Gastrocnemius medialis (tissue), 4 donors: ENCODE results near the gene HRCT1. TPM values are rescaled to one million over a fixed set of nuclear protein-coding genes. Genes with fewer than 3 reads are reported as not detected.
"Not testable (repeated sequence)": the region's sequence is repeated elsewhere in the genome, so short reads cannot be mapped to it uniquely, and the experiment has no call there.

Experiments used
- ATAC-seq, 2 donors: fragments of 150-250 bp; one replicate each; pipeline ENCODE4 v1.9.1; 2016
- DNase-seq, 2 donors: peaks; one replicate each; pipeline ENCODE4 v3.0.0-alpha.2; 2019
- H3K27ac ChIP-seq, 4 donors: fragments of 200-600 bp; sonication (generic); 1 replicate in 1 of 4; 2 replicates in 3 of 4; pipeline ENCODE4 v1.5.1; 2016 to 2018; ENCODE audit warnings: mild to moderate bottlenecking in 2 of 4, moderate library complexity in 1 of 4
- H3K27me3 ChIP-seq, 3 donors: fragments of 200-600 bp; sonication (generic) in 2 of 3; 1 replicate in 1 of 3; 2 replicates in 2 of 3; pipeline versions ENCODE4 v1.5.1 to v1.6.0; 2016 to 2019; ENCODE audit warnings: mild to moderate bottlenecking in 1 of 3, moderate library complexity in 1 of 3
- H3K36me3 ChIP-seq, 2 donors: fragments of 200-600 bp; sonication (generic) in 1 of 2; one replicate each; pipeline ENCODE4 v1.5.1; 2017 to 2018
- H3K4me1 ChIP-seq, 2 donors: fragments of 200-600 bp; sonication (generic) in 1 of 2; one replicate each; pipeline ENCODE4 v1.5.1; 2016 to 2017; ENCODE audit warnings: mild to moderate bottlenecking in 2 of 2
- H3K4me3 ChIP-seq, 4 donors: fragments of 200-600 bp; sonication (generic) in 3 of 4; 1 replicate in 1 of 4; 2 replicates in 3 of 4; pipeline ENCODE4 v1.5.1; 2016 to 2019; ENCODE audit warnings: mild to moderate bottlenecking in 2 of 4
- H3K9me3 ChIP-seq, 3 donors: fragments of 200-600 bp; sonication (generic) in 2 of 3; 1 replicate in 1 of 3; 2 replicates in 2 of 3; pipeline ENCODE4 v1.5.1; 2016 to 2019
- POLR2A ChIP-seq, 2 donors: fragments of 450-650 bp; IDR thresholded peaks; one replicate each; pipeline ENCODE4 v1.6.1; 2017; ENCODE audit warnings: antibody characterized with exemption in 2 of 2, mild to moderate bottlenecking in 2 of 2, moderate library complexity in 2 of 2
- in situ Hi-C, 4 donors: fragments of 200-750 bp; cut with MboI; loops; one replicate each; pipeline versions ENCODE4 v1.15.0 to v1.8.0; 2017; ENCODE audit warnings: low sequenced_read_pairs in 4 of 4
- intact Hi-C: fragments of 100-400 bp; cut with DNase I; formaldehyde crosslinking; loops from one replicate; pipeline ENCODE4 v1.15.1; 2023; ENCODE audit warnings: low total_unique reads
- total RNA-seq, 4 donors: library from RNA; depleted of rRNA; stranded (reverse); fragments of >200 nt; gene quantifications; one replicate each; pipeline versions ENCODE4 v1.1.0 to v1.2.3, GENCODE V29; 2016
- TF ChIP-seq, protein P1 (sequence below), 5 experiments: fragments of 450-650 bp in 3 of 5; fragments of 200-600 bp in 2 of 5; sonication (generic) in 2 of 5; IDR thresholded peaks in 4 of 5; conservative IDR thresholded peaks in 1 of 5; 1 replicate in 4 of 5; 2 replicates in 1 of 5; pipeline ENCODE4 v1.5.1; 2016 to 2019; ENCODE audit warnings: antibody characterized with exemption in 5 of 5, mild to moderate bottlenecking in 3 of 5, moderate library complexity in 3 of 5

Gene HRCT1
- total RNA-seq, 4 donors from 2014 or later = 3.2 to 5.1 (median 3.3) TPM; not detected in 1

DNA sequence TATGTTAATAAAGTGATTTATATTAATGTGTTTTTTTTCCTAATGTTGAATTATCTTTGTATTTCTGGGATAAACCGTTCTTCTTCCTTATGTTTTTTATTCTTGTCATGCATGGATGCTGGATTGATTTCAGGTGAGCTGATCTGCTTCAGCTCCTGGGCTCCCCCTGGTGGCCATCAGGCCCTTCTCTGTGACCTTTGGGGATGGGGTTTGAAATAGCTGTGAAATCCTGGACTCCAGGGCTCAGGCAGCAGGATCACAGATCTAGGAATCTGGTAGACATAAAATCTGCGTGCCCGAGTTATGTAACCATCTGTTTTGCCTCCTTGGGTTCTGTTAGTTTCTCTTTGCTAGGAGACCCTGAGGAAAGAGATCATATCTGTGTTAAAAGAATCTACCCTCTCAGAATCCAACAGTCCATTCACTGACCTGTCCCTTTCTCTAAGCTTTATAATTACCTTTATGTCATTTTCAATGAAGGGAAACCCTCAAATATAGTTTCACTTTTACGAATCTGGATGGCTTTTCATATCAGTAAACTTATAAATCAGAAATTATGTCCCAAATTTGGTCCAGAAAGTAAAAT lies 23.6 kb upstream of the HRCT1 start:
- DNase-seq = peak; percentile 57 to 77
- Histone ChIP-seq H3K27me3 (no peaks in the 10 kb centered on the region), H3K36me3 (no peaks in the 10 kb centered on the region), H3K4me3 (no peak overlapping the region), H3K27ac (no peak overlapping the region), H3K4me1 (no peaks in the 10 kb centered on the region), H3K9me3 (no peaks in the 10 kb centered on the region)
- ATAC-seq = peak; percentile 90 to 92
- intact Hi-C loops = loop anchor here (1.0 to 5.0 kb wide), 3 partner anchors 55 to 236 kb away; partner anchors contain the start of genes FAM221B and TMEM8B
- no peak for TF ChIP-seq POLR2A (IDR thresholded peaks at IDR 0.05)
- TF ChIP-seq, protein P1, sequence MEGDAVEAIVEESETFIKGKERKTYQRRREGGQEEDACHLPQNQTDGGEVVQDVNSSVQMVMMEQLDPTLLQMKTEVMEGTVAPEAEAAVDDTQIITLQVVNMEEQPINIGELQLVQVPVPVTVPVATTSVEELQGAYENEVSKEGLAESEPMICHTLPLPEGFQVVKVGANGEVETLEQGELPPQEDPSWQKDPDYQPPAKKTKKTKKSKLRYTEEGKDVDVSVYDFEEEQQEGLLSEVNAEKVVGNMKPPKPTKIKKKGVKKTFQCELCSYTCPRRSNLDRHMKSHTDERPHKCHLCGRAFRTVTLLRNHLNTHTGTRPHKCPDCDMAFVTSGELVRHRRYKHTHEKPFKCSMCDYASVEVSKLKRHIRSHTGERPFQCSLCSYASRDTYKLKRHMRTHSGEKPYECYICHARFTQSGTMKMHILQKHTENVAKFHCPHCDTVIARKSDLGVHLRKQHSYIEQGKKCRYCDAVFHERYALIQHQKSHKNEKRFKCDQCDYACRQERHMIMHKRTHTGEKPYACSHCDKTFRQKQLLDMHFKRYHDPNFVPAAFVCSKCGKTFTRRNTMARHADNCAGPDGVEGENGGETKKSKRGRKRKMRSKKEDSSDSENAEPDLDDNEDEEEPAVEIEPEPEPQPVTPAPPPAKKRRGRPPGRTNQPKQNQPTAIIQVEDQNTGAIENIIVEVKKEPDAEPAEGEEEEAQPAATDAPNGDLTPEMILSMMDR (IDR thresholded peaks at IDR 0.05 in 4 of 5, conservative IDR thresholded peaks at IDR 0.05 in 1 of 5) = peak; percentile 88 to 98 (median 92)
- in situ Hi-C loops = loop anchor here in 3 of 4 donors (5.0 kb wide), 2 partner anchors 90 to 95 kb away; partner anchors contain the start of gene NPR2 (in 1 of the 3)

DNA sequence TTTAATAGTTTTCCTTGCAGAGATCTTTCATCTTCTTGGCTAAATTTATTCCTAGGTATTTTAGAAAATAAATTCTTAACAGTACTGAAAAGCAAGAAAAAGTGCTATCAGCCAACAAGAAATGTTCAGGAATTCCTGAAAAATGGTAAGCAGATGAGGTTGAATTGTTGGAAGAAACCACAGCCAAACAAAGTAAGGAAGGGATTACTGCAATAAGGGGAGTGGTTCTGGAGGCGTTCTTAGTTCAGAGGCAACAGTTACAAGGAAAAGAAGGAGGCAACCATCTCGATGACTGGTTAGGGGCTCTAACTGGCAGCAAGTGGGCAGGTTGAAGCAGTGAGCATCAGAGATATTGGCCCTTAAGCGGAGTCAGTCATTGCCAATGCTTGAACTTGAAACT lies 23.0 kb upstream of the HRCT1 start:
- no peak for DNase-seq
- no peak for ATAC-seq
- intact Hi-C loops = loop anchor here (1.0 to 5.0 kb wide), 3 partner anchors 56 to 237 kb away; partner anchors contain the start of genes FAM221B and TMEM8B
- Histone ChIP-seq H3K36me3 (no peaks in the 10 kb centered on the region), H3K27me3 (no peaks in the 10 kb centered on the region), H3K9me3 (no peaks in the 10 kb centered on the region), H3K27ac (no peak overlapping the region), H3K4me3 (no peak overlapping the region), H3K4me1 (no peaks in the 10 kb centered on the region)
- in situ Hi-C loops = loop anchor here in 3 of 4 donors (5.0 kb wide), 2 partner anchors 91 to 96 kb away; partner anchors contain the start of gene NPR2 (in 1 of the 3)
- TF ChIP-seq, protein P1 (IDR thresholded peaks at IDR 0.05 in 4 of 5, conservative IDR thresholded peaks at IDR 0.05 in 1 of 5) = no peak
- no peak for TF ChIP-seq POLR2A (IDR thresholded peaks at IDR 0.05)

DNA sequence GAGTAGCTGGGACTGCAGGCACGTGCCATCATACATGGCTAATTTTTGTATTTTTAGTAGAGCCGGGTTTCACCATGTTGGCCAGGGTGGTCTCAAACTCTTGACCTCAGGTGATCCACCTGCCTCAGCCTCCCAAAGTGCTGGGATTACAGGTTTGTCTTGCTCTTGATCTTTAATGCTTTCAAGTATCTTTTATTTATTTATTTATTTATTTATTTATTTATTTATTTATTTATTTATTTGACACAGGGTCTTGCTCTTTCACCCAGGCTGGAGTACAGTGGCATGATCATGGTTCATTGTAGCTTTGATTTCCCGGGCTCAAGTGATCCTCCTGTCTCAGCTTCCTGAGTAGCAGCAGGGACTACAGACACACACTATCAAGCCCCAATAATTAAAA lies 21.1 kb upstream of the HRCT1 start:
- H3K9me3 ChIP-seq, ATAC-seq, H3K27ac ChIP-seq, DNase-seq, H3K27me3 ChIP-seq, H3K4me3 ChIP-seq, H3K4me1 ChIP-seq, H3K36me3 ChIP-seq: not testable (repeated sequence)
- intact Hi-C loops (loop anchor here (5.0 kb wide), 1 partner anchor 58 kb away; the partner anchor contains the start of genes FAM221B and TMEM8B), in situ Hi-C loops (loop anchor here in 3 of 4 donors (5.0 kb wide), 2 partner anchors 93 to 98 kb away; partner anchors contain the start of gene NPR2 (in 1 of the 3))

DNA sequence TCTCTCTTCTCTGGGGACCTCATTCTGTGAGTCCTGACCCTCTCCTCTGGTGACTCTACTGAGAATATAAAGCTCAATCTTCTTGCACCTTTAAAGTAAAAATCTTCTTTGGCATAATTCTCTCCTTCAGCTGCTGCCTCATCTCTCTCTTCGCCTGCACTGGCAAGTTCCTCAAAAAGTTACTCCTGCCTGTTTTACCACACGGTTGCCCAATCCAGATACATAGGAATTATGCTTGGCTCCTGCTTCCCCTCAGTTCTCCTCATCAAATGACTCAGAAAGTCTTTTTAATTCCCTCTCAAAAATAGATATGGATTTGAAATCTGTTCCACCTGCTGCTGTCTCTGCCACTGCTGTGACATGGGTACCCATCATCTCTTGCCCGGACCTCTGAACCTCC lies 14.4 kb upstream of the HRCT1 start:
- intact Hi-C loops = no loop called here
- no peak overlapping the region for H3K27ac ChIP-seq
- peaks cover 0 to 3% (median 0%) of the 10 kb centered on the region in 3 donors for H3K27me3 ChIP-seq
- no peaks in the 10 kb centered on the region for H3K36me3 ChIP-seq
- no peaks in the 10 kb centered on the region for H3K4me1 ChIP-seq
- TF ChIP-seq, protein P1 (IDR thresholded peaks at IDR 0.05 in 4 of 5, conservative IDR thresholded peaks at IDR 0.05 in 1 of 5) = no peak
- no peak for TF ChIP-seq POLR2A (IDR thresholded peaks at IDR 0.05)
- no peaks in the 10 kb centered on the region for H3K9me3 ChIP-seq
- no peak for ATAC-seq
- DNase-seq = no peak
- no peak overlapping the region for H3K4me3 ChIP-seq
- in situ Hi-C loops = no loop called here

DNA sequence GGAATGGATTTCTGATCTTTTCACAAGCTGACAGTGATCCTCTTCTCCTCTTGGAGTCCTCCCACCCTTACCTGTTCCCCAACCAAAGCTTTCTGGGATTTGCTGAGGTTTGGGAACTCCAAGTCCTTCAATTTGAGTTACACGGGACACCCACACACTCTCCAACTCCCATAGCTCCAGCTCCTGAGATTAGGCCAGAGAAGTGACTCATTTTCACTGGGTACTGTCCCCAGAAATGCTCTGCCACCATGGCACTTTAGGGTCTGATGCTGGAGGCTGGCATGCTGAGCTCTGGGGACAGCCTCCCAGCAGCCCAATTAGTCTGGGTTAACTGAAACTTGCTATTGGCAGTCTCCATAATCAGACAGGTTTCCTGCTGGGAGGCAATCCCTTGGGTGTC lies 14.0 kb upstream of the HRCT1 start:
- H3K4me1 ChIP-seq = no peaks in the 10 kb centered on the region
- in situ Hi-C loops = no loop called here
- DNase-seq (no peak), ATAC-seq (no peak)
- no peak for TF ChIP-seq POLR2A (IDR thresholded peaks at IDR 0.05)
- TF ChIP-seq, protein P1 (IDR thresholded peaks at IDR 0.05 in 4 of 5, conservative IDR thresholded peaks at IDR 0.05 in 1 of 5) = no peak
- intact Hi-C loops = no loop called here
- no peaks in the 10 kb centered on the region for H3K9me3 ChIP-seq
- peaks cover 0 to 3% (median 0%) of the 10 kb centered on the region in 3 donors for H3K27me3 ChIP-seq
- H3K27ac ChIP-seq = no peak overlapping the region
- H3K4me3 ChIP-seq = no peak overlapping the region
- no peaks in the 10 kb centered on the region for H3K36me3 ChIP-seq
